ENCODE data around the gene ZNF518A.

- TF ChIP-seq NR2C1 (IDR thresholded peaks at IDR 0.05) (no peak), NR2C1 (tag; IDR thresholded peaks at IDR 0.05) (no peak), NCOA2 (IDR thresholded peaks at IDR 0.05; ENCODE audit: partially characterized antibody in 2 of 2) (no peak), CTCF (IDR thresholded peaks at IDR 0.05 in 2 of 3, conservative IDR thresholded peaks at IDR 0.05 in 1 of 3; ENCODE audit: insufficient read depth in 2 of 3, low read depth in 1 of 3, low read length in 3 of 3) (no peak), ZNF23 (CRISPR knock-in tag; IDR thresholded peaks at IDR 0.05) (no peak), CREB1 (IDR thresholded peaks at IDR 0.05) (no peak), CREB1 (CRISPR knock-in tag; IDR thresholded peaks at IDR 0.05) (no peak), DNMT1 (IDR thresholded peaks at IDR 0.05) (no peak), KLF1 (tag; IDR thresholded peaks at IDR 0.05) (no peak), ZNF143 (CRISPR knock-in tag; IDR thresholded peaks at IDR 0.05) (no peak), LEF1 (IDR thresholded peaks at IDR 0.05) (no peak), POLR2A (conservative IDR thresholded peaks at IDR 0.05) (no peak)
Measured at GRCh38 chr10:96165726-96166125, 35.6 kb downstream of the ZNF518A start.
